Suppressor macrophage treated with lipopolysaccharide for 1 hour (primary cell): ENCODE measurements around the gene ARHGAP35.
"Not testable (repeated sequence)": the region's sequence is repeated elsewhere in the genome, so short reads cannot be mapped to it uniquely, and the experiment has no call there.

Experiments
- DNase-seq, 3 donors: peaks; one replicate each; pipeline ENCODE4 v3.0.0-alpha.2; 2020 to 2022

ARHGAP35 gene

GRCh38 chr19:46844067-46844489 is 16.7 kb upstream of the ARHGAP35 start:
- no peak for DNase-seq

- DNase-seq: peak; percentile 41 to 53 (median 47)
Observed at GRCh38 chr19:46845959-46846459, 14.8 kb upstream of the ARHGAP35 start.

- DNase-seq: no peak
Observed at GRCh38 chr19:46847528-46847927, 13.3 kb upstream of the ARHGAP35 start.

- DNase-seq: no peak
Observed at GRCh38 chr19:46848389-46848788, 12.4 kb upstream of the ARHGAP35 start.

GRCh38 chr19:46849610-46850009 is 11.2 kb upstream of the ARHGAP35 start:
- DNase-seq: peak; percentile 25 to 48 (median 26)

- peak; percentile 96 to 99 (median 97) for DNase-seq
Observed at GRCh38 chr19:46850228-46851203, 10.3 kb upstream of the ARHGAP35 start, which contains the start of gene AP2S1. TSS of gene AP2S1 (minus strand) at chr19:46850846. CDS start at chr19:46850766, 80 bp downstream.

GRCh38 chr19:46852830-46853229 is 8.0 kb upstream of the ARHGAP35 start:
- no peak for DNase-seq

GRCh38 chr19:46854698-46855097 is 6.1 kb upstream of the ARHGAP35 start:
- not testable (repeated sequence) for DNase-seq

- peak; percentile 92 to 95 (median 95) for DNase-seq
Observed at GRCh38 chr19:46856062-46857022, 4.5 kb upstream of the ARHGAP35 start.

- DNase-seq: peak in 1 of 3 donors; percentile 22
Observed at GRCh38 chr19:46859637-46860124, 1.1 kb upstream of the ARHGAP35 start.

- DNase-seq: peak; percentile 96 to 99 (median 98)
Observed at GRCh38 chr19:46860125-46860845, 512 bp upstream of the ARHGAP35 start.

- DNase-seq: peak in 2 of 3 donors; percentile 21 to 27
Observed at GRCh38 chr19:46861691-46862502, 1.1 kb downstream of the ARHGAP35 start.

- no peak for DNase-seq
Observed at GRCh38 chr19:46862503-46862834, 1.7 kb downstream of the ARHGAP35 start.

GRCh38 chr19:46862974-46863632 is 2.3 kb downstream of the ARHGAP35 start:
- DNase-seq: no peak

GRCh38 chr19:46863818-46864629 is 3.2 kb downstream of the ARHGAP35 start:
- DNase-seq: no peak

- DNase-seq: no peak
Observed at GRCh38 chr19:46866407-46867136, 5.8 kb downstream of the ARHGAP35 start.

GRCh38 chr19:46867170-46867569 is 6.4 kb downstream of the ARHGAP35 start:
- DNase-seq: no peak

- no peak for DNase-seq
Observed at GRCh38 chr19:46868025-46868802, 7.4 kb downstream of the ARHGAP35 start.
